HCT116 (cell line): ENCODE results near the gene CDCA4. TPM values are rescaled to one million over a fixed set of nuclear protein-coding genes. Genes with fewer than 3 reads are reported as not detected.

ENCODE experiments used
- ATAC-seq: fragments of 200-7000 bp; cut with Tn5 transposase; 2 replicates; pipeline ENCODE4 v1.9.1; 2020; ENCODE audit warnings: mild to moderate bottlenecking, moderate library complexity
- BruUV-seq: library from RNA; stranded (reverse); fragments of 400-500 nt; replicated peaks from 2 replicates; lab custom pipeline; 2021; lab: Mats Ljungman, UMichigan
- CTCF ChIA-PET: fragments of 300-600 bp; sonication (Branson Sonifier 250); formaldehyde crosslinking; loops from one replicate; lab custom pipeline; 2021; ENCODE audit warnings: antibody characterized with exemption; lab: Charles Lee
- POLR2A ChIA-PET: fragments of 300-600, 350-600 bp; sonication (Branson Sonifier 250); formaldehyde crosslinking; loops from one replicate; lab custom pipeline; 2021; ENCODE audit warnings: antibody characterized with exemption; lab: Charles Lee
- RAD21 ChIA-PET, 2 experiments: fragments of 300-600 bp; sonication (Branson Sonifier 250); formaldehyde crosslinking; loops; one replicate each; lab custom pipeline; 2023; ENCODE audit warnings: low total read pairs in 2 of 2; ENCODE audit not compliant: uncharacterized antibody in 2 of 2, unreplicated experiment in 2 of 2, low non-redundant PET in 1 of 2; lab: Charles Lee
- DNase-seq: peaks from one replicate; pipeline ENCODE4 v3.0.0-alpha.2; 2010; ENCODE audit warnings: low read depth, low spot score
- H2AFZ ChIP-seq: fragments of 200-600 bp; shearing (Covaris generic), sonication (generic); 2 replicates; pipeline ENCODE4 v1.6.1; 2017; ENCODE audit warnings: low read depth, mixed run types, mixed read lengths, antibody characterized with exemption, low read length; ENCODE audit not compliant: poor library complexity, severe bottlenecking
- H3K27ac ChIP-seq: 2 replicates; pipeline ENCODE4 v1.5.1; 2012; ENCODE audit warnings: low read depth, low read length
- H3K27me3 ChIP-seq: fragments of 200-600 bp; sonication (generic); 2 replicates; pipeline ENCODE4 v1.6.1; 2016; ENCODE audit warnings: mixed run types, low read length, mixed read lengths; ENCODE audit not compliant: insufficient read depth
- H3K36me3 ChIP-seq, 2 experiments: fragments of 200-500 bp in 1 of 2; fragments of 200-600 bp in 1 of 2; sonication (Bioruptor generic) in 1 of 2; sonication (generic) in 1 of 2; 2 replicates each; pipeline versions ENCODE4 v1.5.1 to v1.6.1; 2014 to 2016; ENCODE audit warnings: low read length in 2 of 2, inconsistent platforms in 1 of 2, mixed read lengths in 1 of 2, mixed run types in 1 of 2; ENCODE audit not compliant: insufficient read depth in 2 of 2, control insufficient read depth in 1 of 2
- H3K4me1 ChIP-seq, 2 experiments: fragments of 200-600 bp in 1 of 2; sonication (generic) in 1 of 2; 2 replicates each; pipeline versions ENCODE4 v1.5.1 to v1.6.1; 2012 to 2017; ENCODE audit warnings: low read length in 2 of 2, inconsistent platforms in 1 of 2, mild to moderate bottlenecking in 1 of 2, mixed read lengths in 1 of 2, mixed run types in 1 of 2, moderate library complexity in 1 of 2; ENCODE audit not compliant: insufficient read depth in 2 of 2, control insufficient read depth in 1 of 2
- H3K4me2 ChIP-seq: fragments of 200-600 bp; sonication (generic); 2 replicates; pipeline ENCODE4 v1.6.1; 2017; ENCODE audit warnings: mixed run types, low read length, mixed read lengths
- H3K4me3 ChIP-seq, 2 experiments: fragments of 200-600 bp in 1 of 2; sonication (generic) in 1 of 2; replicated peaks in 1 of 2; 2 replicates each; pipeline ENCODE4 v1.5.1; 2011 to 2016; ENCODE audit warnings: low read length in 2 of 2, control low read depth in 1 of 2, low read depth in 1 of 2, mild to moderate bottlenecking in 1 of 2, mixed read lengths in 1 of 2, mixed run types in 1 of 2
- H3K79me2 ChIP-seq: fragments of 200-600 bp; sonication (generic); 2 replicates; pipeline ENCODE4 v1.6.1; 2017; ENCODE audit warnings: mild to moderate bottlenecking, mixed run types, low read length, moderate library complexity, mixed read lengths; ENCODE audit not compliant: insufficient read depth
- H3K9ac ChIP-seq: fragments of 200-600 bp; sonication (generic); 2 replicates; pipeline ENCODE4 v1.6.1; 2016; ENCODE audit warnings: low read length, mixed read lengths
- H3K9me2 ChIP-seq: fragments of 200-600 bp; sonication (generic), shearing (Covaris generic); 2 replicates; pipeline ENCODE4 v1.6.1; 2017; ENCODE audit warnings: mixed run types, mild to moderate bottlenecking, moderate library complexity; ENCODE audit not compliant: insufficient read depth
- H3K9me3 ChIP-seq, 2 experiments: fragments of 200-500 bp in 1 of 2; fragments of 200-600 bp in 1 of 2; sonication (Bioruptor generic) in 1 of 2; sonication (generic) in 1 of 2; 2 replicates each; pipeline ENCODE4 v1.6.1; 2014 to 2017; ENCODE audit warnings: low read length in 2 of 2, mixed read lengths in 2 of 2, inconsistent platforms in 1 of 2, low read depth in 1 of 2, mild to moderate bottlenecking in 1 of 2, mixed run types in 1 of 2, moderate library complexity in 1 of 2; ENCODE audit not compliant: control insufficient read depth in 1 of 2, insufficient read depth in 1 of 2
- H4K20me1 ChIP-seq: fragments of 200-600 bp; sonication (generic), shearing (Covaris generic); 2 replicates; pipeline ENCODE4 v1.6.1; 2017; ENCODE audit warnings: mixed run types, mild to moderate bottlenecking, moderate library complexity; ENCODE audit not compliant: insufficient read depth
- CBX3 ChIP-seq: IDR thresholded peaks from 2 replicates; pipeline ENCODE4 v1.6.1; 2012; ENCODE audit warnings: low read depth
- CEBPB ChIP-seq: IDR thresholded peaks from 2 replicates; pipeline ENCODE4 v1.6.1; 2012; ENCODE audit warnings: low read depth
- CTCF ChIP-seq, 3 experiments: fragments of 200-600 bp in 1 of 3; sonication (generic) in 1 of 3; IDR thresholded peaks in 2 of 3; conservative IDR thresholded peaks in 1 of 3; 2 replicates each; pipeline ENCODE4 v1.5.1; 2012 to 2017; ENCODE audit warnings: low read depth in 2 of 3, low read length in 2 of 3, antibody characterized with exemption in 1 of 3, borderline replicate concordance in 1 of 3, control low read depth in 1 of 3, mild to moderate bottlenecking in 1 of 3, mixed read lengths in 1 of 3, mixed run types in 1 of 3, moderate library complexity in 1 of 3; ENCODE audit not compliant: insufficient read depth in 1 of 3
- EGR1 ChIP-seq: IDR thresholded peaks from 2 replicates; pipeline ENCODE4 v1.6.1; 2012; ENCODE audit warnings: low read depth
- EZH2 ChIP-seq: fragments of 200-600 bp; sonication (generic); IDR thresholded peaks from 2 replicates; pipeline ENCODE4 v1.6.1; 2017; ENCODE audit warnings: antibody characterized with exemption, mixed run types
- JUND ChIP-seq: IDR thresholded peaks from 2 replicates; pipeline ENCODE4 v1.6.1; 2012
- MAX ChIP-seq: IDR thresholded peaks from 2 replicates; pipeline ENCODE4 v1.6.1; 2012
- SIN3A ChIP-seq: IDR thresholded peaks from 2 replicates; pipeline ENCODE4 v1.6.1; 2012; ENCODE audit warnings: low read depth
- SP1 ChIP-seq: IDR thresholded peaks from 2 replicates; pipeline ENCODE4 v1.6.1; 2012; ENCODE audit warnings: low read depth
- SRF ChIP-seq: IDR thresholded peaks from 2 replicates; pipeline ENCODE4 v1.6.1; 2012; ENCODE audit warnings: low read depth
- TCF7L2 ChIP-seq: IDR thresholded peaks from 2 replicates; pipeline ENCODE4 v1.7.0; 2011; ENCODE audit warnings: borderline replicate concordance, inconsistent platforms; ENCODE audit not compliant: insufficient read depth, insufficient read length; ENCODE audit errors: extremely low read depth
- ZFX ChIP-seq: fragments of 450-650 bp; IDR thresholded peaks from 2 replicates; pipeline ENCODE4 v1.6.1; 2017
- ZNF274 ChIP-seq: fragments of 200-500 bp; sonication (Bioruptor generic); IDR thresholded peaks from 2 replicates; pipeline ENCODE4 v1.6.1; 2014; ENCODE audit warnings: mild to moderate bottlenecking, low read depth, low read length, inconsistent platforms
- intact Hi-C: fragments of 100-400 bp; cut with micrococcal nuclease; formaldehyde crosslinking; loops from 2 replicates; pipeline ENCODE4 v1.10.0; 2022
- total RNA-seq: library from RNA; stranded (reverse); gene quantifications from one replicate; pipeline ENCODE4 v1.2.1, GENCODE V29; 2021; ENCODE audit not compliant: unreplicated experiment
- TF ChIP-seq, protein P1 (sequence below): IDR thresholded peaks from 2 replicates; pipeline ENCODE4 v1.6.1; 2011; ENCODE audit warnings: mild to moderate bottlenecking, low read length, moderate library complexity; ENCODE audit not compliant: insufficient replicate concordance; ENCODE audit errors: extremely low read depth

The CDCA4 gene
- total RNA-seq, 1 experiment from 2014 or later = 62.4 TPM

DNA sequence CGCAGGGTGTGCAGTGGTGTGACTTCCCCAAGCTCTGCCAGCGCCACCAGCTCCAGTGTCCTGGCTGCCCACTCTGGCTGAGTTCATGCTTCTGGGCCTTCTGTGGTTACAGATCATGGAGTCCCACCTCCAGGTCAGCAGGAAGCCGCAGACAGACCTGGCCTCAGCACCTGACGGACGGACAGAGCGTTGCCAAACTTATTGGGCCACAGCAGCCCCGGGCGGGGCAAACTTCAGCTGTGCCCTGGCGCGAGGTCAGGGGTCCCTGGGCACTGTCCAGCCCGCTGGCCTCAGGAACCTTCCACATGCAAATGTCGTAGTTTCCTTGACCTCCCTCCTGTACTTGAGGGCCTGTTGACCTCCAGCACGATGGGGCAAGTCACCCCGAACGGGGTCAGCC lies 33.1 kb upstream of the CDCA4 start:
- ChIA-PET RAD21 (interaction anchor here in 1 of 2 experiments (0.5 kb wide), 1 partner anchor 311 kb away, joined by 6 read pairs; no protein-coding TSS in a partner anchor), POLR2A (no interaction called here), CTCF (no interaction called here)
- Histone ChIP-seq H3K27ac (no peak overlapping the region), H3K4me3 (no peak overlapping the region), H3K36me3 (no peaks in the 10 kb centered on the region), H3K4me1 (peaks cover 10 to 14% of the 10 kb centered on the region in 2 experiments), H3K9me3 (no peaks in the 10 kb centered on the region), H3K79me2 (no peaks in the 10 kb centered on the region), H2AFZ (no peak overlapping the region), H3K9me2 (no peaks in the 10 kb centered on the region), H3K27me3 (no peaks in the 10 kb centered on the region), H3K4me2 (no peak overlapping the region), H3K9ac (no peak overlapping the region), H4K20me1 (no peaks in the 10 kb centered on the region)
- TF ChIP-seq SIN3A = no peak
- no peak for TF ChIP-seq JUND
- no peak for TF ChIP-seq CTCF (IDR thresholded peaks at IDR 0.05 in 2 of 3, conservative IDR thresholded peaks at IDR 0.05 in 1 of 3; ENCODE audit: borderline replicate concordance in 1 of 3, insufficient read depth in 1 of 3, low read depth in 2 of 3, low read length in 2 of 3)
- no peak for TF ChIP-seq ZNF274
- no peak for TF ChIP-seq MAX
- no peak for ATAC-seq
- no TSS peak for BruUV-seq
- DNase-seq = no peak
- intact Hi-C loops = no loop called here

GRCh38 chr14:105053421-105053820 lies 32.5 kb upstream of the CDCA4 start:
- Histone ChIP-seq H3K9ac (no peak overlapping the region), H3K79me2 (no peaks in the 10 kb centered on the region), H3K36me3 (no peaks in the 10 kb centered on the region), H3K27me3 (no peaks in the 10 kb centered on the region), H3K4me1 (peaks cover 10 to 11% of the 10 kb centered on the region in 2 experiments), H2AFZ (no peak overlapping the region), H3K4me3 (no peak overlapping the region), H3K4me2 (no peak overlapping the region), H4K20me1 (no peaks in the 10 kb centered on the region), H3K9me3 (no peaks in the 10 kb centered on the region), H3K27ac (no peak overlapping the region), H3K9me2 (no peaks in the 10 kb centered on the region)
- ChIA-PET CTCF (no interaction called here), RAD21 (no interaction called here), POLR2A (no interaction called here)
- DNase-seq (no peak), ATAC-seq (no peak)
- intact Hi-C loops = no loop called here
- BruUV-seq = no TSS peak
- TF ChIP-seq SRF = no peak
- TF ChIP-seq CBX3 = no peak
- TF ChIP-seq CEBPB = no peak
- TF ChIP-seq, protein P1, sequence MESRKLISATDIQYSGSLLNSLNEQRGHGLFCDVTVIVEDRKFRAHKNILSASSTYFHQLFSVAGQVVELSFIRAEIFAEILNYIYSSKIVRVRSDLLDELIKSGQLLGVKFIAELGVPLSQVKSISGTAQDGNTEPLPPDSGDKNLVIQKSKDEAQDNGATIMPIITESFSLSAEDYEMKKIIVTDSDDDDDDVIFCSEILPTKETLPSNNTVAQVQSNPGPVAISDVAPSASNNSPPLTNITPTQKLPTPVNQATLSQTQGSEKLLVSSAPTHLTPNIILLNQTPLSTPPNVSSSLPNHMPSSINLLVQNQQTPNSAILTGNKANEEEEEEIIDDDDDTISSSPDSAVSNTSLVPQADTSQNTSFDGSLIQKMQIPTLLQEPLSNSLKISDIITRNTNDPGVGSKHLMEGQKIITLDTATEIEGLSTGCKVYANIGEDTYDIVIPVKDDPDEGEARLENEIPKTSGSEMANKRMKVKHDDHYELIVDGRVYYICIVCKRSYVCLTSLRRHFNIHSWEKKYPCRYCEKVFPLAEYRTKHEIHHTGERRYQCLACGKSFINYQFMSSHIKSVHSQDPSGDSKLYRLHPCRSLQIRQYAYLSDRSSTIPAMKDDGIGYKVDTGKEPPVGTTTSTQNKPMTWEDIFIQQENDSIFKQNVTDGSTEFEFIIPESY = no peak
- no peak for TF ChIP-seq EGR1
- no peak for TF ChIP-seq SP1
- no peak for TF ChIP-seq TCF7L2
- TF ChIP-seq CTCF (IDR thresholded peaks at IDR 0.05 in 2 of 3, conservative IDR thresholded peaks at IDR 0.05 in 1 of 3; ENCODE audit: borderline replicate concordance in 1 of 3, insufficient read depth in 1 of 3, low read depth in 2 of 3, low read length in 2 of 3) = no peak
- TF ChIP-seq ZFX = no peak
- TF ChIP-seq JUND = no peak
- no peak for TF ChIP-seq MAX
- TF ChIP-seq EZH2 = no peak
